ENCODE data around the gene KLF3. TPM values are rescaled to one million over a fixed set of nuclear protein-coding genes. Genes with fewer than 3 reads are reported as not detected.

The KLF3 gene
- total RNA-seq, 4 donors from 2014 or later: 169 to 240 (median 223) TPM

DNA sequence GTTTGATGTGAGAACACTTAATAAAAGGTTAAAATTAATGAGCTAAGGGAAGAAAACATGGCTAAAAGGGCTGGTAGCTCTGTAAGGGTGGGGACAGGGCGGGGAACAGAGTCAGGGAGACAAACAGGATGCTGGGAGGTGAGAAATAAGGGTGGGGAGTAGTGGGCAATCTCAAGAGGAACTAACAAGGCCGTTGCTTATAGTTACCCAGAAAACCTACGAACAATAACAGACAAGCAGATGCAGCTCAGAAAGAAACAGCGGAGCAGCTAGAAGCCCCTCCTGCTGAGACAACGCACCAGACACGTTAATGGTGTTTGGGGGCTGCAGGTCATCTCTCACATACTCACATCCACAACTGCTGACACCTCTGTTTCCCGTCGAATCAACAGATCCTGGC is 9.7 kb upstream of the KLF3 start:
- H3K4me3 ChIP-seq: no peak overlapping the region

DNA sequence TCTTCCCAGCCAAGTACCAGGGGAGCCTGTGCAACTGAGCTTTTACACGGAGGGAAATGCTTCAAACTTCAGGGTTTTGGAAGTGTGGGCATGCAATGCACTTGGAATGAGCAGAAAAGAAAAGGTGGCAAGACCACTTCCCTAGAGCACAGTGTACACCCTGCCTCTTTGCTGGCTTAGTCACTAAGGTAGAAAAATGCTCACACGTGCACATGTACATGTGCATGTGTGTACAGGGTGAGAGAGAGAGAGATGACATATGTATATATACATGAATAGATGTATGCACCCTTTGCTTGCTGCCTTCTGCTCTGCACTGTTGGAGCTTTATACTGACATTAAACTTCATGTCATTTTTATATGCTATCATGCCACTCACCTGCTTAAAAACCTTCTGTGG is 7.9 kb upstream of the KLF3 start:
- Histone ChIP-seq H3K36me3 (no peaks in the 10 kb centered on the region), H3K9me3 (no peaks in the 10 kb centered on the region), H3K4me3 (no peak overlapping the region), H3K27ac (no peak overlapping the region), H3K27me3 (no peaks in the 10 kb centered on the region), H3K4me1 (peaks cover 10% of the 10 kb centered on the region)
- no peak for TF ChIP-seq POLR2A (IDR thresholded peaks at IDR 0.05)
- TF ChIP-seq EP300 (IDR thresholded peaks at IDR 0.05): no peak
- TF ChIP-seq POLR2AphosphoS5 (IDR thresholded peaks at IDR 0.05): no peak
- TF ChIP-seq, protein P1, sequence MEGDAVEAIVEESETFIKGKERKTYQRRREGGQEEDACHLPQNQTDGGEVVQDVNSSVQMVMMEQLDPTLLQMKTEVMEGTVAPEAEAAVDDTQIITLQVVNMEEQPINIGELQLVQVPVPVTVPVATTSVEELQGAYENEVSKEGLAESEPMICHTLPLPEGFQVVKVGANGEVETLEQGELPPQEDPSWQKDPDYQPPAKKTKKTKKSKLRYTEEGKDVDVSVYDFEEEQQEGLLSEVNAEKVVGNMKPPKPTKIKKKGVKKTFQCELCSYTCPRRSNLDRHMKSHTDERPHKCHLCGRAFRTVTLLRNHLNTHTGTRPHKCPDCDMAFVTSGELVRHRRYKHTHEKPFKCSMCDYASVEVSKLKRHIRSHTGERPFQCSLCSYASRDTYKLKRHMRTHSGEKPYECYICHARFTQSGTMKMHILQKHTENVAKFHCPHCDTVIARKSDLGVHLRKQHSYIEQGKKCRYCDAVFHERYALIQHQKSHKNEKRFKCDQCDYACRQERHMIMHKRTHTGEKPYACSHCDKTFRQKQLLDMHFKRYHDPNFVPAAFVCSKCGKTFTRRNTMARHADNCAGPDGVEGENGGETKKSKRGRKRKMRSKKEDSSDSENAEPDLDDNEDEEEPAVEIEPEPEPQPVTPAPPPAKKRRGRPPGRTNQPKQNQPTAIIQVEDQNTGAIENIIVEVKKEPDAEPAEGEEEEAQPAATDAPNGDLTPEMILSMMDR (IDR thresholded peaks at IDR 0.05): no peak
- 53% methylated on average over 2 of the region's 2 CpGs for WGBS
- DNase-seq (ENCODE audit: low spot score in 2 of 2): no peak

More for the DNA sequence above, 9.7 kb upstream of the KLF3 start:
- WGBS: 70% methylated on average over 8 of the region's 8 CpGs
- DNase-seq (ENCODE audit: low spot score in 2 of 2): no peak
- Histone ChIP-seq H3K36me3 (no peaks in the 10 kb centered on the region), H3K9me3 (no peaks in the 10 kb centered on the region), H3K27ac (no peak overlapping the region), H3K27me3 (no peaks in the 10 kb centered on the region), H3K4me1 (peaks cover 10% of the 10 kb centered on the region)
- TF ChIP-seq, protein P1 (IDR thresholded peaks at IDR 0.05): no peak
- TF ChIP-seq POLR2AphosphoS5 (IDR thresholded peaks at IDR 0.05) (no peak), POLR2A (IDR thresholded peaks at IDR 0.05) (no peak), EP300 (IDR thresholded peaks at IDR 0.05) (no peak)

DNA sequence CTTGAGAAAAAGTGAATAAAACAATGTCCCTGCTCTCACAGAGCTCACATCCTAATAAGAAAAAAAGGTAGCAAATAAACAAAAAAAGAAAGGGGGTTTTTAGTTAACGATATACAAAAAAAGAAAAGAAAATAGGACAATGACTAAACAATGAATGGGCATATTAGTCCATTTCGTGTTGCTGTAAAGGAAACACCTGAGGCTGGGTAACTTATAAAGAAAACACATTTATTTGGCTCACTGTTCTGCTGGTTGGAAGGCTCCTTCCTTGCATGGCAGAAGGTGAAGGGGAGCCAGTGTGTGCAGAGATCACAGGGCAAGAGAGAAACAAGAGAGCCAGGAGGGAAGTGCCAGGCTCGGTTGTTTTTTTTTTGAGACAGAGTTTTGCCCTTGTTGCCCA is 4.7 kb upstream of the KLF3 start:
- DNase-seq (ENCODE audit: low spot score in 2 of 2): no peak
- no peak overlapping the region for H3K27ac ChIP-seq
- TF ChIP-seq EP300 (IDR thresholded peaks at IDR 0.05) (no peak), POLR2AphosphoS5 (IDR thresholded peaks at IDR 0.05) (no peak), POLR2A (IDR thresholded peaks at IDR 0.05) (no peak)
- TF ChIP-seq, protein P1 (IDR thresholded peaks at IDR 0.05): no peak

GRCh38 chr4:38660838-38661237 is 3.2 kb upstream of the KLF3 start:
- Histone ChIP-seq H3K27ac (no peak overlapping the region), H3K27me3 (no peaks in the 10 kb centered on the region), H3K4me3 (no peak overlapping the region), H3K9me3 (no peaks in the 10 kb centered on the region), H3K36me3 (no peaks in the 10 kb centered on the region), H3K4me1 (peaks cover 10% of the 10 kb centered on the region)
- TF ChIP-seq, protein P1 (IDR thresholded peaks at IDR 0.05): no peak
- TF ChIP-seq EP300 (IDR thresholded peaks at IDR 0.05) (no peak), POLR2A (IDR thresholded peaks at IDR 0.05) (no peak), POLR2AphosphoS5 (IDR thresholded peaks at IDR 0.05) (no peak)
- WGBS: 96% methylated on average over 4 of the region's 4 CpGs
- DNase-seq (ENCODE audit: low spot score in 2 of 2): no peak

More for the DNA sequence above, 4.7 kb upstream of the KLF3 start:
- 54% methylated on average over 3 of the region's 3 CpGs for WGBS
- Histone ChIP-seq H3K36me3 (no peaks in the 10 kb centered on the region), H3K9me3 (no peaks in the 10 kb centered on the region), H3K27me3 (no peaks in the 10 kb centered on the region), H3K4me3 (no peak overlapping the region), H3K4me1 (peaks cover 16% of the 10 kb centered on the region)

- Histone ChIP-seq H3K27ac (no peak overlapping the region), H3K9me3 (no peaks in the 10 kb centered on the region), H3K36me3 (no peaks in the 10 kb centered on the region), H3K27me3 (no peaks in the 10 kb centered on the region), H3K4me1 (peaks cover 6% of the 10 kb centered on the region), H3K4me3 (no peak overlapping the region)
- TF ChIP-seq POLR2AphosphoS5 (IDR thresholded peaks at IDR 0.05): no peak
- TF ChIP-seq, protein P1 (IDR thresholded peaks at IDR 0.05): no peak
- TF ChIP-seq POLR2A (IDR thresholded peaks at IDR 0.05): no peak
- no peak for TF ChIP-seq EP300 (IDR thresholded peaks at IDR 0.05)
- WGBS: 88% methylated on average over 3 of the region's 3 CpGs
- no peak for DNase-seq (ENCODE audit: low spot score in 2 of 2)
Measured at GRCh38 chr4:38661371-38661770, 2.6 kb upstream of the KLF3 start.
